Measurements from ENCODE around the gene GRID1.

DNA sequence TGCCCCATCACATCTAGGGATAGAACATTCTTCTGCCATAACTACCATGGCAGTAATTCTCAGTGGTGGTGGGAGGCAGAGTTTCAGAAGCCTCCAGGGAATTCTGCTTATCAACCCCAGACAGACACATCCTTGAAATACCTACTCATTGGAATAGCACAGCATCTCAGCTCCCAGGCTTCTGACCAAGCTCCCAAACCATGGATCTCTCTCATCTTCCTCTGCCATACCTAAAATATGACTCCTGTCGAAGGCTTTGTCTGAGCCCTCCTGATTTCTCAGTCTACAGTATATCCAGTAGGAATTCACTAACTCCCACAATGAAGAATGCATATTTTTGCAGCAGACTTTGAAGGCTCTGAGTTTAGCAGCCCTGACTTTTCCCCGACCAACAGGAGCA lies 687.5 kb downstream of the GRID1 start:
- TF ChIP-seq, protein P1, sequence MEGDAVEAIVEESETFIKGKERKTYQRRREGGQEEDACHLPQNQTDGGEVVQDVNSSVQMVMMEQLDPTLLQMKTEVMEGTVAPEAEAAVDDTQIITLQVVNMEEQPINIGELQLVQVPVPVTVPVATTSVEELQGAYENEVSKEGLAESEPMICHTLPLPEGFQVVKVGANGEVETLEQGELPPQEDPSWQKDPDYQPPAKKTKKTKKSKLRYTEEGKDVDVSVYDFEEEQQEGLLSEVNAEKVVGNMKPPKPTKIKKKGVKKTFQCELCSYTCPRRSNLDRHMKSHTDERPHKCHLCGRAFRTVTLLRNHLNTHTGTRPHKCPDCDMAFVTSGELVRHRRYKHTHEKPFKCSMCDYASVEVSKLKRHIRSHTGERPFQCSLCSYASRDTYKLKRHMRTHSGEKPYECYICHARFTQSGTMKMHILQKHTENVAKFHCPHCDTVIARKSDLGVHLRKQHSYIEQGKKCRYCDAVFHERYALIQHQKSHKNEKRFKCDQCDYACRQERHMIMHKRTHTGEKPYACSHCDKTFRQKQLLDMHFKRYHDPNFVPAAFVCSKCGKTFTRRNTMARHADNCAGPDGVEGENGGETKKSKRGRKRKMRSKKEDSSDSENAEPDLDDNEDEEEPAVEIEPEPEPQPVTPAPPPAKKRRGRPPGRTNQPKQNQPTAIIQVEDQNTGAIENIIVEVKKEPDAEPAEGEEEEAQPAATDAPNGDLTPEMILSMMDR (IDR thresholded peaks at IDR 0.05) = no peak
- no peak for TF ChIP-seq POLR2AphosphoS5 (IDR thresholded peaks at IDR 0.05; ENCODE audit: insufficient read depth in 1 of 2, low read depth in 1 of 2)
